C4-2B (cell line): ENCODE results near the gene ITGB1.

Source experiments
- H3K27ac ChIP-seq: fragments of 450-650 bp; 2 replicates; pipeline ENCODE4 v1.5.1; 2017
- CTCF ChIP-seq: fragments of 450-650 bp; conservative IDR thresholded peaks from 2 replicates; pipeline ENCODE4 v1.5.1; 2017; ENCODE audit warnings: mild to moderate bottlenecking
- ZFX ChIP-seq: fragments of 450-650 bp; IDR thresholded peaks from 2 replicates; pipeline ENCODE4 v1.6.1; 2017

ITGB1 gene

GRCh38 chr10:32961895-32962369 lies 3.9 kb upstream of the ITGB1 start:
- TF ChIP-seq ZFX (no peak), CTCF (no peak)
- no peak overlapping the region for H3K27ac ChIP-seq

DNA sequence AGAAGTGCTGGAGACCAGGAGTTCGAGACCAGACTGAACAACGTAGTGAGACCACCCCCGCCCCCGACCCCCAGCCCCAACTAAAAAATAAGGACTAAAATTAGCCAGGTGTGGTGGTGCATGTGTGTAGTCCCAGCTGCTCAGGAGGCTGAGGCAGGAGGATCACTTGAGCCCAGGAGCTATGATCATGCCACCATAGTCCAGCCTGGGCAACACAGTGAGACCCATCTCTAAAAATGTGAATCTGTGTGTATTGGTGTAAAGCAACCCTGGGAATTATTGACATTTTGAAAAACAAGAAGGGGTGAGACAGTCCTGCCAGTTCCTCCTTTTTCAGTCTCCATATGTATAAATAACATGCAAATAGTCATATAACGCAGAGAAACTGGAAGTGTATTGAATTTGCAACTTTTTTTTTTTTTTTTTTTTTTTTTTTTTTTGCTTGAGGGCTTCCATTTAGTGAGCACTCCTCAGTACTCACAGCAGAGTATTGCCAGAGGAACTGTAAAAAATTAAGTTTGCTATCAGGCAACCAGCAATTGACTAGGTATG lies 3.4 kb upstream of the ITGB1 start:
- no peak overlapping the region for H3K27ac ChIP-seq
- TF ChIP-seq ZFX (no peak), CTCF (no peak)

- TF ChIP-seq ZFX (no peak), CTCF (no peak)
- no peak overlapping the region for H3K27ac ChIP-seq
Measured at GRCh38 chr10:32960022-32960421, 2.0 kb upstream of the ITGB1 start.

GRCh38 chr10:32959006-32959920 lies 1.2 kb upstream of the ITGB1 start:
- H3K27ac ChIP-seq, result peak overlapping the region; percentile 95
- TF ChIP-seq ZFX (no peak), CTCF (no peak)

DNA sequence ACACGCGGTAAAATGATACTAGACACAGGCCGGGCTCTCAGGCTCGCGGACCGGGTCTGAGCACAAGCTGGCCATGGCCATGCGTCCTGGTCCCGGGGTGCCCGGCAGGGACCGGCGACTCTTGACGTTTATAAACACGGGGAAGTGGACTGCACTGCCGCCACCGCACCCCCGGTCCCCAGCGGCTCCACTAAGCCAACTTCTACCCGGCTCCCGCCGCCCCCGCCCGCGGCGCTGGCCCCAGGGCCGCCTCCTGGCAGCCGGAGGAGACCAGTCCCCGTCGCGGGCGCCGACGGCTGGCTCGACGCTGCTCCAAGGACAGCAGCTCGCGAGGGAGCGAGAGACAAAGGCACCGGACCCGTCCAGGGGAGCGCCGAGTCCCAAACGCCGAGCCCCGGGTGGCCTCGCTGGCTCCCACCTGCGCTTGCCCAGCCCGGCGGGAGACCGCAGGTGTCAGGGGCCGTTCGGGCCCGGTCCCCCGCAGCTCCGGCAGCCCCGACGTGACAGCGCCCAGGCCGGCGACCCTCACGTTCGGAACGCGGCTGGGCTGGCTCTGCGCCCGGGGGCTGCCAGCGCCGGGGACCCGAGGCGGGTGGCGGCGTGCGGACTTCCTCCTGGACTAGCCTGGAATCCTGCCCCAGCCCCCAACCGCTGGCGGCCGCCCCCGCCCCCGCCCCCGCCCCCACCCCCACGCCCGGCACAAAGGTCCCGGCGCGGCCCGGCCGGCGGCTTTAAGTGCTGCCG lies 517 bp downstream of the ITGB1 start:
- H3K27ac ChIP-seq, result peak overlapping the region; percentile 95
- TF ChIP-seq ZFX, result no peak
- no peak for TF ChIP-seq CTCF

- TF ChIP-seq CTCF, result no peak
- TF ChIP-seq ZFX, result no peak
- H3K27ac ChIP-seq, result peak overlapping the region; percentile 95
Measured at GRCh38 chr10:32956365-32957197, 1.4 kb downstream of the ITGB1 start.
